ENCODE measurements around the gene BRS3.
A peak's percentile ranks its signal among the peaks of the same experiment; 100 is the strongest.

The BRS3 gene

DNA sequence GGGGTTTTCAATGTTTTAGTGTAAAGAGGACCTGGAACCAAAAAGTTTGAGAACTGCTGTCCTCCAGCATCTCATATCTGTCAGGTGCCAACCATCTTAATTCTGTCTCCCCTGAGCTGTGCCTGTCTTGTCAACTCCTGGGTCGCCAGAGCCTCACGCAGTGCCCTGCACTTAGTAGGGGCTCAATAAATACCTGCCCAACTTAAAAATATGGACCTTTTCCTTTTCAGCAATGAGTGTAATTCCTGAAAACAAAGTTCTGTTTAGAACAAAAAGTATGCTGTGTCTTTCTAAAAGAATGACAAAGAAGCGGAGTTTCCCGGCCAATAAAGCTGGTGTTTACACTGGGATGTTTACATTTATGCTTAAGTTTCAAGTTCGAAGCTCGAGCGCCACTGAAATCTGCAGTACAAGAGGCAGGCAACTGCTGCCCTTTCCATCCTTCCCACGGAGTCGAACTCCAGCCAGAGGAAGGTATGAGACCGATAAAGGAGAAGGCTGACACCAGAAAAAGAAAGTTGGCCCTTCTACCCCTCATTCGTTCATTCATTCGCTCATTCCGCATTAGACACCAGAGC, 8.5 kb downstream of the BRS3 start:
- DNase-seq = no peak

DNA sequence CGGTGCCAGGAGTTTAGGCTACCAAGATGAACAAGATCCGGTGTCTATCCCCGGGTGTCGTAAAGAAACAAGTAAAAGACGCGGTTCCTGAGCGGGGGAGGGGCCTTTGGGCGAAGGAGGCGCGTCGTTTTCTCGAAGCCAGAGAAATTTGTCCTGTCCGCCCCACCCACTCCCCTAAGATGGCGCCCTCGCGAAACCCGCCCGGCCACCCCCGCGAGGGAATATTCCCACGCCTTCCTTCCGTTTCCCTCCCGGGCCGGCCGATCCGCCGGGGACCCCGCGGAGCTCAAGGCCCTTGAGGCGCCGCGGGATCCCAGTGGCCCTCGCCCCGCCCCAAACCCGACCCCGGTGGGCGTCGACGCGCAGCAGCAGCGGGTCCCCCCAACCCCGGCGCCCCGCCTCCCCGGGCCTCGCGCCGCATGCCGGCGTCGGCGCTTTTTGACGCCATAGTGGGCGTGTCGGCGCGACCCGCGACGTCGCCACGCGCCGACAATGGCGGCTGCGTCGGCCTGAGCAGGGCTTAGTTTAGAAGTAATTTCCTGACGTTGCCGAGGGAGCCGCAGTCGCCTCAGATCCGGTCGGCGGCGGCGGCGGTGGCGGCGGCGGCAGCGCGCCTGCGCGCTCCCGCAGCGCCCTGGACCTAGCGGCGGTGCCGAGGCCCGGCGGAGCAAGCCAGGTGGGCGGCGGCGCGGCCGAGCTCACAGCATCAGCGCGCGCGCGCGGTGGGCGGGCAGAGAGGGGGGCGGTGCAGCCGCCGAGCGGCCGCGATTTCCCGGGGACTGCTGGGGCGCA, 9.2 kb downstream of the BRS3 start:
- DNase-seq = peak; percentile 80

DNA sequence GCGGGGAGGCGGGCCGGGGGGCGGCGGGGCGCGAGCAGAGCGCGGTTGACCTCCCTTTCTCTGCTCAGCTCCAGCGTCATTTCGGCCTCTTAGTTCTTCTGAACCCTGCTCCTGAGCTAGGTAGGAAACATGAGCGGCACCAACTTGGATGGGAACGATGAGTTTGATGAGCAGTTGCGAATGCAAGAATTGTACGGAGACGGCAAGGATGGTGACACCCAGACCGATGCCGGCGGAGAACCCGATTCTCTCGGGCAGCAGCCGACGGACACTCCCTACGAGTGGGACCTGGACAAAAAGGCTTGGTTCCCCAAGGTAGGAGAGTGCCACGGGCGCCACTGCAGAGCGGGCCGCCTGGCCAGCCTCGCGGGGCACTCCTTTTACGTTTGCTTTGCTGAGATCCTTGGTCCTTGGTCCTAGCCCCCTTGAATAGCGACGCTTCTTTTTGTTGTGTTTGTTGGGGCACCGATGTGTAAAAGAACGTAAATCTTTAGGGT, 9.9 kb downstream of the BRS3 start, which contains the start of gene HTATSF1:
Gene HTATSF1 (plus strand): TSS at position 37 of the 497 bp plus-strand sequence. CDS start 93 bp downstream, at position 130.
- no peak for DNase-seq

DNA sequence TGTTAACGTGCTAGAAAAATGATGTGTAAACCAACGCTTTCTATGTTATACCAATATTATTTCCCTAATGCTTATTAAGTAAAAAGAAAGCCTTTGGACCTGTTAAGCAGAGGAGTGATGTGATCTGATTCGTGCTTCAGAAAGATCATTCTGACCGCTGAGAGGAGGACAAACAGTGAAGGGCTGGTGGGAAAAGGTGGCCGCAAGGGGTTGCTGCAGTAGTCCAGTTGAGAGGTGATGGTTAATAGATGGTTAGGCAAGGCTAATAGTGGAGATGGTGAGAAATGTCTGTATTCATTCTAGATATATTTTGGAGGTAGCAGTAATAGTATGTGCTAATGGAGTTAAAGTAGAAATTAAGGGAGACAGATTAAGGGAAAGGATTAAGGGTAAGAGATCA, 31.3 kb downstream of the BRS3 start:
- DNase-seq = no peak

GRCh38 chrX:136523770-136524169, 36.0 kb downstream of the BRS3 start:
- DNase-seq = no peak

- no peak for DNase-seq
Measured at GRCh38 chrX:136525738-136526606, 38.2 kb downstream of the BRS3 start.

DNA sequence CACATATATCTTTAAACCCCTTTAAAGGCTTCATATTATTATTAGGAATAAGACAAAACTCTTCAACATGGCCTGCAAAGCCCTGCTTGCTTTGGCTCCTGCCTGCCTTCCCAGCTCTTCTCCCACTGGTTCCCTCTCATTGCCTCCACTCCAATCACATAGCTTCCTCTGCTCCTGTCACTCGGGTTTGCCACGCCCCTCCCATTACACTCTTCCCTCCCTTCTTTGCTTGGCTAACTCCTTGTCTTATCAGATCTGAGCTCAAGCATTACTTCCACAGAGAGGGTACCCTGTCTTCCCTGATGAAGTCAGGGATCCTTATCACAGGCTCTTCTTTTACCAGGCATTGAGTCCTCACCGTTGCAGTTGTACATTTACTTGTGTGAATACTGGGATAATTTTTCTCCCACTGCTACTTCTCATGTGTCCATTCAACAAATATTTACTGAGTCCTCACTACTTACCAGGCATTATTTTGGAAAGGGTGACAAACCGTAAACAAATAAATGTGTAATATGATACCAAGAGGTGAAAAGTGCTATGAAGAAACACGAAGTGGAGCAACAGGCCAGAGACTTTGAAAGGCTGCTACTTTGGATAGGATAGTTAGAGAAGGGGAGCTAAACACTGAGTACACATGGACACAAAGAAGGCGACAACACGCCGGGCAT, 41.0 kb downstream of the BRS3 start:
- DNase-seq = no peak

DNA sequence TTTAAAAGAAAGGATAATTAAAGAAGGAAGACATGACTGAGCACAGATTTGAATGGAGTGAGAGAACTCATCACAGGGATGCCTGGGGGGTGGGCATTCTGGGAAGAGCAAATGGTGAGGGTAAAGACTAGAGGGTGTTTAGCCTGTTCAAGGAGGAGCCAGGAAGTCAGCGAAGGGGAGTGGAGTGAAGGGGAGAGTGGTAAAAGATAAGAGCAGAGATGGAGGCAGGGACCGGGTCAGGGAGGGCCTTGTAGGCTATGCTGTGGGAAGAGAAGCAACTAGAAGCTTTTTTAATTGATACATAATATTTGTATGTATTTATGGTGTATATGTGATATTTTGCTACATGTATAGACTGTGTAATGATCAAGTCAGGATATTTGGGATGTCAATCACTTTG, 42.0 kb downstream of the BRS3 start:
- no peak for DNase-seq

GRCh38 chrX:136531951-136532350, 44.2 kb downstream of the BRS3 start, which contains the start of gene VGLL1:
TSS of gene VGLL1 (plus strand) at chrX:136532215. CDS start at chrX:136536021, 3,806 bp downstream.
- no peak for DNase-seq

DNA sequence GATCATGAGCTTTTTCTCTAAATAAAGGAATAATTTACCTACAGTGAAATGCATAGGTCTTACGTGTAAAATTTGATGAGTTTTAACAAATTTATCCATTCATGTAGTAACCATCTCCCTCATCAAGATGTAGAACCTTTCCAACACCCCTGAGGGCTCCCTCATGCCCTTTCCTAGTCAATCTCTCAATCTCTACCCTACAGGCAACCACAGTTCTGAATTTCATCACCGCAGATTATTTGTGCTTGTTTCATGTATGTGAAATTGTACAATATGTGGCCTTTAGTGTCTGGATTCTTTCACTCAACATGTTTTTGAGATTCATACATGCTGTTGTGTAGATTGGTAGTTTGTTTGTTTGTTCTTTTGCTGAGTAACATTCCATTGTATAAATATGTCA, 46.4 kb downstream of the BRS3 start:
- DNase-seq = no peak

GRCh38 chrX:136538811-136539210, 51.1 kb downstream of the BRS3 start:
- no peak for DNase-seq

DNA sequence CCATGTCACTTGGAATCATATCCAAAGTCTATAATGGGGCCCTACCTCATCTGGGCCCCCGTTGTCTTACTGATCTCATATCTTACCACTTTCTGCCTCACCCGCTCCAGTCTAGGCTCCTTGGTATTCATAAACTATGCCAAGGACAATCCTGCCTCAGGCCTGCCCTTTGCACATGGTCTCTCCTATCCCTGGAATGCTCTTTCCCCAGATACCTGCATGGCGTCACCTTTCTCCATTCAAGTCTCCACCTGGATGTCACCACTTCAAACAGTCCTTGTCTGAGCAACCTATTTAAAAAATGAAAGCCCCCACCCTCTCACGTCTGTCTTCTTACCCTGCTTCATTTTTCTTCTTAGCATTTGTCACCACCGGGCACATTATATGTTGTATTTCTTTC, 52.5 kb downstream of the BRS3 start:
- DNase-seq = no peak

GRCh38 chrX:136541294-136541693, 53.5 kb downstream of the BRS3 start:
- no peak for DNase-seq

- DNase-seq = no peak
Measured at GRCh38 chrX:136542281-136542680, 54.5 kb downstream of the BRS3 start.
